Activated T-helper 1 cell treated with anti-CD3 and anti-CD28 coated beads, Interleukin-2, amount 50 U/mL, for 16 hours (primary cell): ENCODE measurements around the gene CTNNBL1.

Experiments used
- DNase-seq, 2 donors: peaks; one replicate each; pipeline ENCODE4 v3.0.0-alpha.2; 2020; ENCODE audit warnings: low read depth in 1 of 2, low spot score in 1 of 2

CTNNBL1 gene

DNA sequence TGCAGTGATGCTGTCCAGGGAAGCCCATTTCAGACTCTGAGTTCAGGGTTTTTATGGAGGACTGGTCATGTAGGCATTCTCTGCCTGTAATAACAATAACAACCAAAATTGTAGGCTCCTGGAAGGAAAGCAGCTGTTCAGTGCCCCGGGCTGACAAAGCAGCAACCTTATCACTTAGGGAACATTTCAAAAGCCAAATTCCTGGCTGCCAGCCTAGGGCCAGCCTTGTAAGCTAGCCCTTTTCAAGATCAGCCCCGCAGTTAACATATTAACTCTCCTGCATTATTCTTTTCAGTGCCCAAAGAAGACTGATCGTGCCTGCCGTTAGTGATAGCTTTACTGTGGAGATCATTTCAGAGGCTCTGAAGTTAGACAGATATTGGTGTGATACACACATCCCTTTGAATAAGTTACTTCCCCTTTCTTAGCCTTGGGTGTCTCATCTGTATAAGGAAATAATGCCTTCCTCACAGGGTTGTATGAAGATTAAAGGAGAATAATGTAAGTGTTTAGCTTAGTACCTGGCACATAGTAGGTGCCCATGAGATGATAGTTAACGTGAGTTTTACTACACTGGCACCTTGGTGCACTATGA lies 44.1 kb downstream of the CTNNBL1 start:
- DNase-seq, result no peak

DNA sequence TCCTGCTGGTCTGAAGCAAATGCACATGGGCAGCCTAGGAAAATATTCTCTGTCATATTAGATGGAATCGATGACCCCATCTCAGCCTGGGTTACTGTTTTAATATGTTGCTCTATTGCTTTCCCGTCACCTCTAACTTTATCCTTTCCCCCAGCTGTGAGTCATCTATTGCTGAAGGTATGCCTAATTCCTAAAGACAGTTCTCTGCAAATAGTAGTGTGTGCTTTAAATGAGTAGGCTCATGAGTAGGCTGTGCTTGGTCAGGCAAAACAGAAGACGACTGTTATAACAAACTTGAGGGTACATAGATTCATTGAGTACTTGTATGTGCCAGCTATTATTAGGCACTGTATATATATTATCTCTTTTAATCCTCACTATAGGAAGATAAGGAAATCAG lies 47.2 kb downstream of the CTNNBL1 start:
- no peak for DNase-seq

DNA sequence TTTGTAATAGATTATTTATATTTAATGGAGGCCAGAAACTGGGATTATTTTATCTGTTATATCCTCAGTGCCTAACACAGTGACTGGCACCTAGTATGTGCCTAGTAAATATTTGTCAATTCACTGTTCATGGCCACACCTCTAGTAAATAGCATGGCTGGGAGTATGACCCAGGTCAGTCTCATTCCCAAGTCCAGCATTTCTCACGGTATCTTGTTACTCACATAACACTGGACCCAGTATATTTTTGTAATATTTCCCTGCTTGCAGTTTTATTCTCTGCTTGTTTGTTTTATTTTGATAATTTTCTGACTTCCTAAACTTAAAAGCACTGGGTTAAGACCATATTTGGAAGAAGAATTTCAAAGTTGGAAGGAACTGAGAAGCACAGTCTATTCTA lies 47.7 kb downstream of the CTNNBL1 start:
- no peak for DNase-seq

DNA sequence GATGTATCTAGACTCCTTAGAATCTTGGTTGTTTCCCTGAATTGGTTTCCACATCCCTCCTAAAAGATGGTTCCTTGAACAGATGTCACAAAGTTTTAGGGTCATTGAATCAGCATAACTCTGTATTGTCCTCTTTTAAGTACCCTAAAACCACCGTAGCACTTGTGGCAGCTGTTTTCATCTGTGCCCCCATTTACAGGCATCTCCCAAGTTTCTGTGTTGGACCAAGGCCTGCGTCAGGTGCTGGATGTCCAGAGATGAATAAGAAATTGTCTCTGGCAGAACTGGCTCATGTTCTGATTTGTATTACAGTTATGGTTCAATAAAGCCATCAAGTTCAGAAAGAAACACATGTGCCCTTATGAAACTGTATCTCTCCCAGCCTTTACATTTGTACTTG lies 48.3 kb downstream of the CTNNBL1 start:
- no peak for DNase-seq

DNA sequence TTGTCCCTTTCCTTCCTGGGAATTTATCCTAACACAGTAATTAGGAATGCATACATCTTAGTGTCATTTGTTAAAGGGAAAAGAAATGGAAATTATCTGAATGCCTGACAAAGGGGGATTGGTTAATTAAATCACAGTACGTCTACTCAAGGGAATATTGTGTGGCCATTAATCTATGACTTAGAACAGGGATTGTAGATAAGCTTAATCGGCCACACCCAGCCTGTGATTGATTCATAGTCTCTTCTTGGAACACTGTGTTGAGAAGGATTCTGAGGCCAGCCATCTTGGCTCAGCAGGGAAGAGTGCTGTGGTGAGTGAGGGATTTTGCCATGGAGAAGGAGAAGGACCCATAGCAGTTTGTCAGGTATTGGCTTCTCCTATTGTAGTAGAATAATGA lies 50.5 kb downstream of the CTNNBL1 start:
- no peak for DNase-seq

DNA sequence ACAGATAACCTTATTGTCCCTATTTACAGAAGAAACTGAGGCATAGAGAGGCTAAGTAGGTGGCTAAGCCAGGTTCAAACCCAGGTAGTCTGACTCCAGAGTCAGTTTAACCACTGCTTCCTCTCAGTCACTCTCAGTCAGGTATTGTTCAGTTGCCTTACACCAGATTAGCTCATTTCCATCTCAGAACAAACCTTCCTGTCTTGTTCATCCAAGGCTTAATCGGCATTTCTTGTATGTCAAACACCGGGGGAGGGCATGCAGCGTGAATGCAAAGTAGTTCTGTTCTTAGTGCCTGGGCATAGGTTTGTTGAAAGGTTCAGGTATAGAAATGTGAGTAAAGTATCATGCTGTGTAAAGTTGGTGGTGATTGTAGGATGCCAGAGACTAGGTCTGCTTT lies 51.7 kb downstream of the CTNNBL1 start:
- DNase-seq, result no peak

DNA sequence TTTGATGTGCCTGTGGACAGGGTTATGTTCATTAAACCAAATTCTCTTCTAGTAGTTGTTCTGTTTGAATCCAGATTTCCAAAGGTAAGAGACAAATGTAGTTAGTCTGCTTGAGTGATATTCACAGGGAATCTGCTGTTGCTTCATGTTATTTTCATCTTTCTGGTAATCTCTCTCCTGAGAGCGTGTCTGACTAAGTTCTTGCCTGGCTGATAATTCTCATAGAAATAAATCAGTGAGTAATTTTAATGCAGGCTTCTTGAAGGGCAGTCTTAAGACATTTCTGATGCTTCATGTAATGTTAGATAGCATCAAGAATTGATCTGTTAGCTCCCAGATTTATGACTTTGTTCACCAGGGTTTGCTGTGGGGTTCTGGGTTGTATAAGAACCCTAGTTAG lies 54.2 kb downstream of the CTNNBL1 start:
- no peak for DNase-seq

DNA sequence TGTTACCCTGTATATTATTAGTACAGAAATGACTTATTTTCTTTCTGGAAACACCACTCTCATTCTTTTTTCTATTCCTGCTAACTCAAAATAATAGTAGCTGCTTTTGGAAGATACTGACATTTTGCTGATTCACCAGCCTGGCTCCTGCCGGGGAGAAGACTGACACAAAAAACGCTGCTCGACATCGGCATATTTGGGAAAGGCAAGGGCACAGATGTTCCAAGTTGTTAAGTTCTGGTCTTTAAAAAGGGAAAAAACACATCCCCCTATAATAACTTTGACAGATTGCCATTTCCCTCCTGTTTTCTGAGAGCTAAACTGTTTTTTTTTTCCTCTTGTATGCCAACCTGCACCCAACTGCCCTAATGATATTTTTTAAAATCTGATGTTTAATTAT lies 55.4 kb downstream of the CTNNBL1 start:
- no peak for DNase-seq

DNA sequence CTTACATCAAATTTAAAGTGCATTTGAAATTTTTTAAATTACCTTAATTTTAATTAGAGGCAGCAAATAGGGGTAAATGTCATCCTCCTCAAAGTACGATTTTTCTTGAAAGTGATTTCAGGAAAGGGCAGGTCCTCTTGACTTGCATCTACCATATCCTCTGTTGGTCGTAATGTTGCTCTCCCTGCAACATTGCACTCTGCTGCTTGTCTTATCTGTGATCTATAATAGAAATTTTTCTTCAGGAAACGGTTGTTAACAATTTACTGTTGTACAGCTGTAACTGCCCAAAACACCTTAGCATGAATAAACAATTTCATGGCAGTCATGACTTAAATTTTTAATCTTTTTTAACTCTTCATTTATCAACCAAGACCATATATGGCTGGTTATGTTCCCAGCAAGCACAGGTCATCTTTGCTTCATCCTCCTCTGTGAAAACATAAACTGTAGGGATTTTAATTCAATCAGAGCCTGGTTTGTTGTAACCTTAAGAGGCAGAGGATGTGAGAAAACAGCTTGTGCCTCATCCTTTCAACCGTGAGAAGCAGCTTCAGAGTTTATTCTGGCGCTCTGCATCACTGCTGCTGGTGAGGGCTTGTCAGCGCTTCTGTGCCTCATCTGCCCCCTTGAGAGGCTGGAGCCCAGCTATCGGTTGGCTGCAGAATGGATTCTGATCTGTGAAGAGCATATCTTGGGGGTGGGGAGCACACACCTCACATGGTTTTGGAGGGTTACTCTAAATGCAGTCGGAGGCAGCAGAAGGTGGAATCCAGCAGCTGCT lies 56.0 kb downstream of the CTNNBL1 start:
- no peak for DNase-seq

DNA sequence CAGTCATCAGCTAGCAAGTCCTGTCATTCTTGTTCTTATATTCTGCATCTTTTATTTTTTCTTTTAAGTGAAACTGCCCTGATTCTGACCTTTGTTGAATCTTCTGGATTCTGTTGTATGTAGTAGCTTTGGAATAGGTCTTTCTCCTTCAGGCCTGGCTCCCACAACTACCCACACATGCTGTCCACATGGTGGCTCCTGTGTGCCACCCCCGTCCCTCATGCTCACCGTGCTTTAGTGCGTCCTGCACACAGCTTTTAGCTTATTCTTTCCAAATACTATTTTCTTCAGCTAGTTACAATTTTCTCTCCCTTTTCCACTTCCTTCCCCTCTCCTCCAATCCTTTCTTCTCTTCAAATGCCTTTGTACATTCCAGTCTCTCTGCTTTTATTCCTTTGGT lies 61.8 kb downstream of the CTNNBL1 start:
- no peak for DNase-seq

DNA sequence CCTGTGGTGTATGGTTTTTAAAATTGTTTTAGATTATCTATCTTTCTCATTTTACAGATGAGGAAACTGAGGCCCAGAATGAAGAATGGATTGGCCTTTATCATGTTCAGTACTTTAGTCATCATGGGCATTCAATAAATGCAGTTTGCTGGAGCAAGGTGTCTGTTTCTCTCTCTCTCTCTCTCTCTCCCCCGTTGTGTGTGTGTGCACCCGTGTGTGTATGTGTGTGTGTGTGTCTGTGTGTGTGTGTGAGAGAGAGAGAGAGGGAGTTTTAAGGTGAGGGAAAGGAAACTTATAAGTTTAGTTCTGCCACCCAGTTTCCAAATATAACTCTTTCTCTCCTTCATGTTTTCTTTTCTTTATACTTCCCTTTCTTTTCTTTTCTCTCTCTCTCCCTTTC lies 62.4 kb downstream of the CTNNBL1 start:
- no peak for DNase-seq

DNA sequence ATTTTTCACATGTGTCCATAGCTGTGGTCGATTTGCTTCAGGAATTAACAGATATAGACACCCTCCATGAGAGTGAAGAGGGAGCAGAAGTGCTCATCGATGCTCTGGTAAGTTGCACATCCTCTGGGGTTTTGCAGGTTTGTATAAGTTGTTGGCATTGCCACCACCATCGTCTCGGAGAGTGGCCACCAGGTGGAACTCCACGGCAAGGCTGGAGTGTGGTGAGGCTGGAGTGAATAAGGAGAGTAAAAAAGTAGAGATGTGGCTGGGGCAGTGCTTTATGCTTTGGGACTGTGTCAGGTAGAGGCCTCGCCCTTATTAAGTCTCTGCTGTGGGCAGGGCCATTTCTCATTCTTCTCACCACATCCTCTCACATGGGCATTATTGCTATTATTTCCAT lies 63.7 kb downstream of the CTNNBL1 start:
- DNase-seq, result no peak

DNA sequence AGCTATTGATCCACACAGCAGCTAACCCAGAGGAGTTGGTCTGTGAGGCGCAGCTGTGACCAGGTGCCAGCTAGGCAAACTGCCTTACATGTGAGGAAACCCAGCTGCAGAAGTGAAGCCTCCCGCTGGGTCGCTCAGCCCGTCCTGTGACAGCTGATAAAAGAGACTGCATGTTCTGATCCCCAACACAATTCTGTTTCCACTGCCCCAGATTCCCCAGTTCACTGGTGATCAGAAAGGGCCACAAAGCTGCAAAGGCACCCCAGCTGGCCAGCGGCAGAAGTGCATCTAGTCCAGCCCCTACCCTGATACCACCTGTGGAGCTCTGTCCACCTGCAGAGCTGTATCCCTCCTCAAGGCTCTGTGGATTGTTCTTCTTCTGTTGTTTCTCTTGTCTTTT lies 64.5 kb downstream of the CTNNBL1 start:
- no peak for DNase-seq

DNA sequence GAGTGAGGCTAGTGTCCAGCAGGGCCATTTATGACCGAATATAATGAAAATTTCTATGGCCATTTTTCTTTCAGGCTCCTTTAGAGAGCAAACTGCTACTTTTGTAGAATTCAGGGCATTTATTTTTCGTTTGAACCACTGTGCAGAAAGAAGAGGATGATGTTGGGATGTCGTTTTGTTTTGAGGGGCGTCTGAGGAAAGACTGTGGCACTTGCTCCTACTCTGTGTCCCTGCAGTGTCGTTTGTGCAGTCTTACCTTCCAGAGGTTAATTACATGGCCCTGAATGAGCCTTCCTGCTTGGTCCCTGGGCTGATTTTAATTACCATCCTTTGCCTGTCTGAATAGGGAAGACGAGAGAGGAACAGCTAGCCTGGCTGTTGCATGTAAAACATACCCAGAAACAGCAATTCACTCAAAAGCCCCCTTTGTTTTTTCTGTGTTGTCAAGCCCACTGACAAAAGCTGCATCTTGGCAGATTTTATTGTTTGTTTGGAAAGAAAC lies 65.3 kb downstream of the CTNNBL1 start:
- DNase-seq, result no peak

DNA sequence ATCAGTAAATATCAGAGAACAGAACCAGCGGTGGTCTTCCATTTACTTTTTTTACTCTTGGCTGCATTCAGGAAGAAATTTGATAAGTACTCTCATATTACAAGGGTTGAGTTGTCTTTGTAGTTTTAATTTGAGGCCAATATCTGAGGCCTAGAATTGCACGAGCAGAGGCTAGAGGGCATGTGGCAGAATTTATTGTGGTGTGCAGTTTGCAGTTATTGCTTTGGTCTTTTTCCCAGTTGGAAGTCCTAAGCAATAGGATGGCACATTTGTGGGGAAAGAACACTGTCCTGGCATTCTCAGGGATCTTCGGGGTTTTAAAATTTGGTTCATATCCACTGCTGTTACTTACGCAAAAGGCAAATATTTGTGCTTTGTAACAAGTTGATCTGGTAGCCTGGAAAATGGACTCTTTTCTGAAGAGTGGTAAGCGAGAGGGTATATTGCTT lies 66.0 kb downstream of the CTNNBL1 start:
- no peak for DNase-seq

DNA sequence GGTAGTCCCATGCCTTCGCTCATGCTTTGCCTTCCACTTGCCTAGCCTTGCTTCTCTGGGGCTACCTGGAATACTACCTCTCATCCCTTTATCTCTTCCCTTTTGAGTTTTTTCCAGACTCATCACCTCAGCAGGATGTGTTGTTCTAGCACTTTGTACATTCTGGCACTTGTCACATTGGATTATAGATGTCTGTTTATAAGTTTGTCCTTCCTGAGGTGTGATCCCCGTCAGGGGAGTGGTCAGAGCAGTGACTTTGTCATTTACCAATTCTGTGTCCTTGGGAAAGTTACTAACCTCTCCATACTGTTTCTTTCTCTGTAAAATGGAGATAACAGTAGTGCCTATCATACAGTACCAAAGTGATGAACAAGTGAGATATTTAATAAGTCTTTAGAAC lies 66.5 kb downstream of the CTNNBL1 start:
- DNase-seq, result no peak

DNA sequence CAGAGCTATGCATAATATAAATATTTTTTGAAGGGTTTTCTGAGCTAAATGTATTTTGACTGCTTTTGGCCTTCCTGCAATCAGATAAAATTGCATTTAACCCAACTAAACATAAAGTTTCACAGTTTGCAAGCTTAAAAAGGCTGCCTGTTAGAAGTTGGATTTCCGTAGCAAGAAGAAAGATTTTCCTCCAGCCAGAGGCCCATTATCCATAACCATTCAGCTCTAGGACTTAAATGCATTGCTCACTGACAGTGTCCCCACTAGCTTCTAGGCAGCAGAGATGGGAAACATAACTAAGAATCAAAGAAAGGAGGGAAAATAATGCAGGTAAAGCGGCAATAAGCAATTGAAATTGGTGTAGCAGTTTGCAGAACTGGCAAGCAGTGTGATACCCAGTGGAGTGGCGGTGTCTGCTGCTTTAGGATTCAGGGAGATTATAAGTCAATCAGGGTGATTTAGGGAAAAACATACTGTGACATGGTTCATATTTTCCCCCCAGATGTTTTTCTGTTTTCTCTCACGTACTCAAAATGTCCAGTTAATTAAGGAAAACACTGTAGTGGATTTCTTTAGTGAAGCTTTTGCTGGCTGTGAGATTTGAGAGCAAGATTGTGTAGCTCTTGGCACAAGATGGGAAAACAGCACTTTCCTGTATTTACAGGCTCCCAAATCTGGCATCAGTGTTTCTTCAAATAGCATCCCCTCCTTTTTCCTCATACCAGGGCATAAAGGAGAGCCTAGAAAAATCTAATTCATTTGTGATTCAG lies 69.1 kb downstream of the CTNNBL1 start:
- no peak for DNase-seq

DNA sequence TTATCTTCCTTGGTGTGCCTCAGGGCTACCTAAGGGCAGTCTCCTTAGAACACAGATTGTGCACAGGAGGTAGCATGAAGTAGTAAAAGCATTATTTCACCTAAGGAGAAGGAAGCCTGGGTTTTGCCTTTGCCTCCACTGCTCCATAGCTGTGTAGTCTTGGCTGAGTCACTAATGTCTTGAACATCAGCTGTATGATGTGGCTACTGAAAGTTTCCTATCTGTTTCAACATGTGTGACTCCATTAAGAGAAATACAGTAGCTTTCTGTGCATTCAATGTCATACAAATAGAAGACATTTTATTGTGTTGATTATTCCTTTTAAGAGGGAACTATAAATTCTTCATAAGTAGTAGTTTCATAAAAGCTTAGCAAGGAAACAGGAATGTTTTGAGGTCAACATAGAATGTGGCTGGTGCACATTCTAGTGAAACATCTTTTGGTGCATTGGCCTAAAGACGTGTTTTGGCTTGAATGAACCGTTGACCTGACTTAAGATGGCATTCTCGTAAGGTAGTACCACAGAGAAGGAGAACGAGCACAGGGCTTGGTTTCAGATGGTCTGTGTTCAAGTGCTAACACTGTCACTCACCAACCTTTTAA lies 70.6 kb downstream of the CTNNBL1 start:
- DNase-seq, result no peak

DNA sequence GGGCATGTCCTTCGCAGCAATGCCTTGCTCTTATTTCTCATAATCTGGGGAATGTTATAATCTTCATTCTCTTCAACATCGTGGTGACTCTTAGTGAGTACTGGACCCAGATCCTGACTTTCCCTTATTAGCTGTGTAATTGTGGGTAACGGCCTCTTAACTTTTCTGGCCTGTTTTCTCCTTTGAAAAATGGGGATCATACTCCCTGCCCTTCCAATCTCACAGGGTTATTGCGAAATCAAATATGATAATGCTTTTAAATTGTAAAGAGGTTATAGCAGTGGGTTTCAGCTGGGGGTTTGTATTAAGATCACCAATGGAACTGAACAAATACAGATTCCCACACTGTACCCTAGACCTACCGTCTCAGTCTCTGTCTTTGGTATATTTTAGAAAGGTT lies 77.1 kb downstream of the CTNNBL1 start:
- DNase-seq, result no peak

DNA sequence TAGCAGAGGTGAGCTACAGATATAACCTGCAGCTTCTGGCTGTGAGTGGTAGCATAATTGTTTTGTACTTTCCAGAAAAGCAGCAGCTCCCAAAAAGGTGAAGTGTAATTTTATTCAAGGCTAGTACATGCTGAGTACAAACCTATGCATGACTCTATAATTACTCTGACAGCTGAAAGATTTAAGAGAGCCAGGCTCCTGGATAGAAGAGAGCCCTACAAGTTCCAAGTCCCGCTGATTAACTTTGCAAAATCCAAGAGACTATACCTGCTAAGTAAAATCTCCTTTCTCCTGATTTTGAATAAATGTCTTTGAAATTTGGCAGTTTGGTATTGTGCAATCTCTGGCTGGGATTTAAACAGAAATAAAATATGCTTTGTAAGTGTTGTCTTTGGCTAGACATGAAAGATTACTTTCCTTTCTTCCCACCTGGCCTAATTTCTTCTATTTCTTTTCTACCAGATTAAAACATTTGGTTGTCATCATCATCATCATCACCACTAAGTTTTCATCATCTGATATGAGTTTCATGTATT lies 79.5 kb downstream of the CTNNBL1 start:
- no peak for DNase-seq

DNA sequence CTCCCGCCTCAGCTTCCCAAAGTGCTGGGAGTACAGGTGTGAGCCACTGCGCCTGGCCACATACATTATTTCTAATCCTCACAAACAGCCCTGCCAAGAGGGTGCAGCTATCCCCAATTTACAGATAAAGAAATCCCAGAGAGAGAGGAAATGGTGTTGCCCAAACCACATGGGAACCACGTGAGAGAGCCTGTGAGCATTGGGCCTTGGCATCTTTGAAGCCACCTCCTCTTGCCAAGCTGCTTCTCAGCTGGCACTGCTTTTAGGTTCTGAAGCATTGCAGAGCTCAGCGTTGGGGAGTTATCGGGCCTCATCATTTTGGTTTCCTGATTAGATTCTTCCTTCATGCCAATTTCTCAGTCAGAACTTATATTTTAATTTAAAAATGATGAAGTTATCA lies 80.3 kb downstream of the CTNNBL1 start:
- DNase-seq, result no peak
